ENCODE measurements around the gene PRKN.

PRKN gene

GRCh38 chr6:162727322-162728182, at the start of gene PRKN, which contains the start of gene PACRG:
TSS of gene PRKN (minus strand) at chr6:162727766.
TSS of gene PACRG (plus strand) at chr6:162727974.
- peak; percentile 100 for DNase-seq

GRCh38 chr6:162777091-162777490, 49.5 kb upstream of the PRKN start:
- DNase-seq: no peak

- no peak for DNase-seq
Measured at GRCh38 chr6:162773996-162774395, 46.4 kb upstream of the PRKN start.

- DNase-seq: no peak
Measured at GRCh38 chr6:162772466-162772865, 44.9 kb upstream of the PRKN start.

GRCh38 chr6:162770955-162771354, 43.4 kb upstream of the PRKN start:
- no peak for DNase-seq

- no peak for DNase-seq
Measured at GRCh38 chr6:162770136-162770535, 42.6 kb upstream of the PRKN start.

GRCh38 chr6:162753775-162754174, 26.2 kb upstream of the PRKN start:
- no peak for DNase-seq

GRCh38 chr6:162751211-162751859, 23.8 kb upstream of the PRKN start:
- no peak for DNase-seq

- no peak for DNase-seq
Measured at GRCh38 chr6:162750776-162751175, 23.2 kb upstream of the PRKN start.

- DNase-seq: no peak
Measured at GRCh38 chr6:162736961-162737360, 9.4 kb upstream of the PRKN start.

- DNase-seq: no peak
Measured at GRCh38 chr6:162733489-162733888, 5.9 kb upstream of the PRKN start.

GRCh38 chr6:162730502-162730901, 2.9 kb upstream of the PRKN start:
- DNase-seq: no peak

- DNase-seq: no peak
Measured at GRCh38 chr6:162728706-162729105, 1.1 kb upstream of the PRKN start.

GRCh38 chr6:162728197-162728596, 631 bp upstream of the PRKN start:
- DNase-seq: no peak

- DNase-seq: no peak
Measured at GRCh38 chr6:162726947-162727321, 632 bp downstream of the PRKN start.

GRCh38 chr6:162722633-162723032, 4.9 kb downstream of the PRKN start:
- no peak for DNase-seq

GRCh38 chr6:162722226-162722625, 5.3 kb downstream of the PRKN start:
- DNase-seq: no peak

- no peak for DNase-seq
Measured at GRCh38 chr6:162721404-162721687, 6.2 kb downstream of the PRKN start.

GRCh38 chr6:162719528-162719927, 8.0 kb downstream of the PRKN start:
- DNase-seq: no peak

- no peak for DNase-seq
Measured at GRCh38 chr6:162715601-162716000, 12.0 kb downstream of the PRKN start.

- DNase-seq: no peak
Measured at GRCh38 chr6:162713974-162714780, 13.4 kb downstream of the PRKN start.

- DNase-seq: no peak
Measured at GRCh38 chr6:162712694-162713093, 14.9 kb downstream of the PRKN start.

- DNase-seq: no peak
Measured at GRCh38 chr6:162711376-162711775, 16.2 kb downstream of the PRKN start.

GRCh38 chr6:162710936-162711335, 16.6 kb downstream of the PRKN start:
- no peak for DNase-seq
